Body of pancreas (tissue), 4 donors: ENCODE measurements around the gene AQP2. TPM values are rescaled to one million over a fixed set of nuclear protein-coding genes. Genes with fewer than 3 reads are reported as not detected.

Experiments used
- ATAC-seq: fragments of 150-250 bp; one replicate; pipeline ENCODE4 v1.9.1; 2016
- DNase-seq, 4 donors: peaks; one replicate each; pipeline ENCODE4 v3.0.0-alpha.2; 2019
- H3K27ac ChIP-seq, 4 donors: fragments of 200-600 bp; sonication (generic); 1 replicate in 3 of 4; 2 replicates in 1 of 4; pipeline versions ENCODE4 v1.5.1 to v1.6.1; 2016 to 2019; ENCODE audit warnings: mild to moderate bottlenecking in 1 of 4, mixed read lengths in 1 of 4, moderate library complexity in 1 of 4
- H3K27me3 ChIP-seq, 2 donors: fragments of 200-600 bp; sonication (generic); one replicate each; pipeline ENCODE4 v1.6.0; 2016; ENCODE audit warnings: mild to moderate bottlenecking in 1 of 2
- H3K36me3 ChIP-seq, 2 donors: fragments of 200-600 bp; sonication (generic); replicated peaks in 1 of 2; 2 replicates each; pipeline ENCODE4 v1.5.1; 2016; ENCODE audit warnings: low read depth in 2 of 2; ENCODE audit not compliant: insufficient read depth in 1 of 2
- H3K4me1 ChIP-seq: fragments of 200-600 bp; sonication (generic); one replicate; pipeline ENCODE4 v1.6.0; 2016
- H3K4me3 ChIP-seq, 2 donors: fragments of 200-600 bp; sonication (generic); 1 replicate in 1 of 2; 2 replicates in 1 of 2; pipeline ENCODE4 v1.5.1; 2016 to 2019
- H3K9me3 ChIP-seq, 3 donors: fragments of 200-600 bp; sonication (generic); 1 replicate in 2 of 3; 2 replicates in 1 of 3; pipeline ENCODE4 v1.5.1; 2016
- POLR2A ChIP-seq, 3 donors: fragments of 450-650 bp; IDR thresholded peaks; one replicate each; pipeline ENCODE4 v1.6.1; 2016; ENCODE audit warnings: antibody characterized with exemption in 3 of 3, mild to moderate bottlenecking in 2 of 3
- WGBS, 2 donors: methylation state at CpG; one replicate each; pipeline ENCODE4 v1.1.5; 2017; 5-methylcytosine and 5-hydroxymethylcytosine counted together
- intact Hi-C: fragments of 100-400 bp; cut with DNase I; formaldehyde crosslinking; loops from one replicate; pipeline ENCODE4 v1.15.1; 2023
- total RNA-seq, 2 donors: library from RNA; depleted of rRNA; stranded (reverse); fragments of >200 nt; gene quantifications; one replicate each; pipeline ENCODE4 v1.1.0, GENCODE V29; 2016
- TF ChIP-seq, protein P1 (sequence below), 7 experiments: fragments of 450-650 bp in 4 of 7; fragments of 200-600 bp in 3 of 7; sonication (generic) in 3 of 7; IDR thresholded peaks; one replicate each; pipeline ENCODE4 v1.5.1; 2016 to 2019; ENCODE audit warnings: antibody characterized with exemption in 7 of 7

Gene AQP2
- total RNA-seq, 2 donors from 2014 or later: not detected

DNA sequence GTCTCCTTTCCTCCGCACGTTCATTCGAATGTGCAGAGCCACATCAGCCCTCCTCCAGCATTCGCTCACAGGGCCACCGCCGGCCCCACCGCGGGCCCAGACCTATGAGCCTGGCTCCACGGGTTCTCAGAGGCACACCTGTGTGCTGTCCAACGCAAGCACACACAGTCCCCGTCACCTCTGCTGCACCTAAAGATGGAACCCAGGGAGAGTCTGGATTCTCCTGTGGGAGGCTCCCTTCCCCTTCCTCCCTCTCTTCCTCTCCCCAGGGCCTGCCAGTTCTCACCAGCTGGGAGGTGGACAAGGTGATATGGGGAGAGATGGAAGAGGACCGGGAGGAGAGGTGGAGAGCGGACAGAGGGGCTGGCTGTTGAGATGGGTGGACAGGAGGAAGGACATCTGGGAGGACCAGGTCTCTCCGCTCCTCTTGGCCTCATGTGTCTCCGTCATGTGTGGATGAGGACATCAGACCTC lies 17.3 kb downstream of the AQP2 start:
- H3K27me3 ChIP-seq: no peaks in the 10 kb centered on the region
- no peaks in the 10 kb centered on the region for H3K9me3 ChIP-seq
- intact Hi-C loops: no loop called here
- DNase-seq (no peak), ATAC-seq (peak; percentile 5)
- 33 to 83% methylated on average over 4 to 15 of the region's 15 CpGs for WGBS, 2 donors
- TF ChIP-seq, protein P1, sequence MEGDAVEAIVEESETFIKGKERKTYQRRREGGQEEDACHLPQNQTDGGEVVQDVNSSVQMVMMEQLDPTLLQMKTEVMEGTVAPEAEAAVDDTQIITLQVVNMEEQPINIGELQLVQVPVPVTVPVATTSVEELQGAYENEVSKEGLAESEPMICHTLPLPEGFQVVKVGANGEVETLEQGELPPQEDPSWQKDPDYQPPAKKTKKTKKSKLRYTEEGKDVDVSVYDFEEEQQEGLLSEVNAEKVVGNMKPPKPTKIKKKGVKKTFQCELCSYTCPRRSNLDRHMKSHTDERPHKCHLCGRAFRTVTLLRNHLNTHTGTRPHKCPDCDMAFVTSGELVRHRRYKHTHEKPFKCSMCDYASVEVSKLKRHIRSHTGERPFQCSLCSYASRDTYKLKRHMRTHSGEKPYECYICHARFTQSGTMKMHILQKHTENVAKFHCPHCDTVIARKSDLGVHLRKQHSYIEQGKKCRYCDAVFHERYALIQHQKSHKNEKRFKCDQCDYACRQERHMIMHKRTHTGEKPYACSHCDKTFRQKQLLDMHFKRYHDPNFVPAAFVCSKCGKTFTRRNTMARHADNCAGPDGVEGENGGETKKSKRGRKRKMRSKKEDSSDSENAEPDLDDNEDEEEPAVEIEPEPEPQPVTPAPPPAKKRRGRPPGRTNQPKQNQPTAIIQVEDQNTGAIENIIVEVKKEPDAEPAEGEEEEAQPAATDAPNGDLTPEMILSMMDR (IDR thresholded peaks at IDR 0.05): no peak
- TF ChIP-seq POLR2A (IDR thresholded peaks at IDR 0.05): no peak
- no peak overlapping the region for H3K4me3 ChIP-seq
- H3K4me1 ChIP-seq: peaks cover 22% of the 10 kb centered on the region
- H3K27ac ChIP-seq: no peak overlapping the region
- H3K36me3 ChIP-seq: no peaks in the 10 kb centered on the region

- Histone ChIP-seq H3K4me3 (no peak overlapping the region), H3K27me3 (no peaks in the 10 kb centered on the region), H3K27ac (no peak overlapping the region), H3K9me3 (no peaks in the 10 kb centered on the region), H3K36me3 (no peaks in the 10 kb centered on the region), H3K4me1 (peaks cover 15% of the 10 kb centered on the region)
- ATAC-seq: no peak
- DNase-seq: no peak
- 78 to 95% methylated on average over 4 to 6 of the region's 6 CpGs for whole genome bisulfite sequencing, 2 donors
- intact Hi-C loops: no loop called here
- TF ChIP-seq POLR2A (IDR thresholded peaks at IDR 0.05): no peak
- TF ChIP-seq, protein P1 (IDR thresholded peaks at IDR 0.05): no peak
Observed at GRCh38 chr12:49968471-49968870, 17.9 kb downstream of the AQP2 start.

GRCh38 chr12:49969027-49969426 lies 18.5 kb downstream of the AQP2 start:
- Histone ChIP-seq H3K27ac (no peak overlapping the region), H3K27me3 (no peaks in the 10 kb centered on the region), H3K36me3 (no peaks in the 10 kb centered on the region), H3K9me3 (no peaks in the 10 kb centered on the region), H3K4me3 (no peak overlapping the region), H3K4me1 (peaks cover 11% of the 10 kb centered on the region)
- ATAC-seq: no peak
- 75 to 80% methylated on average over 1 to 5 of the region's 5 CpGs for WGBS, 2 donors
- no peak for DNase-seq
- TF ChIP-seq POLR2A (IDR thresholded peaks at IDR 0.05): no peak
- TF ChIP-seq, protein P1 (IDR thresholded peaks at IDR 0.05): no peak
- intact Hi-C loops: no loop called here

- TF ChIP-seq, protein P1 (IDR thresholded peaks at IDR 0.05): no peak
- no peak for TF ChIP-seq POLR2A (IDR thresholded peaks at IDR 0.05)
- intact Hi-C loops: loop anchor here (5.0 kb wide), 1 partner anchor 92 kb away; no protein-coding TSS in a partner anchor
- DNase-seq (no peak), ATAC-seq (no peak)
- Histone ChIP-seq H3K27me3 (no peaks in the 10 kb centered on the region), H3K4me1 (peaks cover 11% of the 10 kb centered on the region), H3K36me3 (no peaks in the 10 kb centered on the region), H3K27ac (no peak overlapping the region), H3K9me3 (no peaks in the 10 kb centered on the region), H3K4me3 (no peak overlapping the region)
- WGBS, 2 donors: 70 to 74% methylated on average over 12 of the region's 12 CpGs
Observed at GRCh38 chr12:49969651-49970429, 19.3 kb downstream of the AQP2 start.
